RCC 7860 (cell line): Measurements from ENCODE around the gene LARP6.
"Not testable (repeated sequence)": the region's sequence is repeated elsewhere in the genome, so short reads cannot be mapped to it uniquely, and the experiment has no call there.

Experiments
- DNase-seq: peaks from one replicate; pipeline ENCODE4 v3.0.0-alpha.2; 2015; ENCODE audit warnings: low spot score
- FAIRE-seq: peaks from 2 replicates; lab custom pipeline; 2012; peaks lifted over from hg19 to GRCh38; lab: Jason Lieb, UNC

LARP6 gene

DNA sequence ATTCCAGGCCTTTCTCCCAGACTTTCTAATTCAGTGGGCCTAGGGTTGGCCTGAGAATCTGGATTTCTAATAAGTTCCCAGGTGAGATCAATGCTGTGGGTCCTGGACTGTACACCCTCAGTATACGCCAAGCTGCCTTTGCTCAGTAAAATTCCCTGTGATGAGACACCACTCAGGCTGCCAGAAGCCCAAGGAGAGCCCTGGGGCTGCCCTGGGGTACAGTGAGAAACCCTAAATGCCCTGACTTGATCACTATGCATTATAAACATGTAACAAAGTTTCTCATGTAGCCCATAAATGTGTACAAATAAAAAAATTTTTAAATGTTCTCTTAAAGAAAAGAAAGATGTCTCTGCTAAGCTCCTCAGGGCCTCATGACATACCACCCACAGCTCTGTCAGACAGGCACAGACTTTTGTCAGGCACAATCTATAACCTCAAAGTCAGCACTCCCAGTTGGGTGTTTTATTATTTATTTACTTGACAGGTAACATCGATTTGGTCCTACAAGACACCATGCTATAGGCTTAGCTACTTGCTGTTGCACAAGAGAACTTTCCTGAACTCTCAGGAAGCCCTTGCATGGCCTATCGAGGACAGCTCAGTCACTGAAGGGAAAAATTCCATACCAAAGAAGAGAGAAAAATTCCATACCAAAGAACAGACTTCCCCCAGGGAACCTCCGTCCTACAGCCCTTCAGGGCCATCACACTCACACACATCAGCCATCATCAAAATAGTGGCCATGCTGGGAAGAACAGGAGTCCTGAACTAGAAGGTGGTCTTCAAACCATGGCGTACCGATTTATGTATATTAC, 22.7 kb downstream of the LARP6 start:
- no peak for FAIRE-seq

DNA sequence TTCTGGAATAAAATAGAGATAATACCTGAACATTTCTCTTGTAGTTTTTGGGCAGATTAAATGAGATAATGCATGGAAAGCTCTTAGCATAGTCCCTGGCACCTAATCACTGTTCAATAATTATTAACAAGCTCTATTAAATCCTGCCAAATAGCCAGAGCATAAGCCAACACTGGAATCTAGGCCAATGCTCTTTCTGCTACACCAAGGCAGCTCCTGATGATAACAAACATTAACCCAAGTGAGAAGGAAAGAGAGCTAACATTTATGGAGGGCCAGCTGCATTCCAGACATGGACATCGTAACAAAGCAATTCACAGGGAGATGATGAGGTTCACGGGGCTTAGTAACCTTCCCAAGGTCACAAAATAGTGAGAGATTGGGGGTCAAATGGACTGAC, 23.3 kb downstream of the LARP6 start:
- FAIRE-seq (no peak), DNase-seq (no peak)

More for the DNA sequence above, 22.7 kb downstream of the LARP6 start:
- DNase-seq, result no peak

DNA sequence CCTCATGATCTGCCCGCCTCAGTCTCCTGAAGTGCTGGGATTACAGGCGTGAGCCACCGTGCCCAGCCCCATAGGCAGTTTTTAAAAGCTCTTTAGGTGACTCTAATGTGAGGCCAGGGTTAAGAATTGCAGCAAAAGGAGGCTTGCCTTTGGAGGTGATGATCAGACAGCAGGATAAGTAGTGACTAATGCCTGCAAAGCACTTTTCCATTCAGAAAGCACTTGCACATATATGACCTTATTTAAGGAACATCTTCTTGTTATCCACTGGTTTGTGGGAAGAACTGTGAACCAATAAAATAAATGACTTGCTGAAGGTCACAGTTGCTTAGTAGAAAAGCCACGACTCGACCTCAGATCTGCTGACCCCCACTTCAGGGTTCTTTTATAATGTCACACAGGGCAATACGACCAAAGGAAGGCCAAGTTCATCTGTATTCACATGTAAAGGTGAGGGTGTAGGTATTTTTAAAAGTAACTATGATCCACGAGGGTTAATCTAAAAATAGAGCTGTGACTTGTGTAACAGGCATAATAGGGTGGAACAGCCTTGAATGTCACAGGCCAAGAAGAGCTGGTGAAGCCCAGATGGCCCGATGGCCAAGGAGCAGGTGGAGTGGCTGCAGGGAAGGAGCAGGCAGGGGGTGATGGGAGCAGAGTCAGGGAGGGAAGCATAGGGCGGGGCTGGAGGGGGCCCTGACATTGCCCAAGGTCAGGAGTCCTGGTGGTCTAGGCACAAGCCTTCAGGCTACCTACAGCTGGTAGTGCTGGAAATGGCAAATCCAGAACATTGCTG, 24.4 kb downstream of the LARP6 start:
- FAIRE-seq (no peak), DNase-seq (no peak)

DNA sequence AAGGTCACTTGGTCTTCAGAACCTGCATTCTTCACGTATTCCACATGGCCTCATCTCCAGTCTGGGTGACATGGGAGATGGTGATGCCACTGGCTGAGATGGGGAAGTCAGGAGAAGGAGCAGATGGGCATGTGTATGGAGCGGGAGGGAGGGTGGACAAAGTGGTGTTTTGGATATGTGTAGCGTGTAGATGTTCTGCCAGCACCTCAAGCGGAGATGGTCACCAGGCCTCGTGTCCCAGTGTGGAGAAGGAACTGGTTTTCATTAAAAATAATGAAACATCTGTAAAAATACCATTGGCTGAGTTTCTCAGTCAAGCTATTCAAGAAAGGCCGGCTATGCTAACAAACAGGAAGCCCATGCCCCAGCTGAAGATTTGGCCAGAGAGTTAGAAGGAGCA, 26.2 kb downstream of the LARP6 start:
- DNase-seq (no peak), FAIRE-seq (no peak)

DNA sequence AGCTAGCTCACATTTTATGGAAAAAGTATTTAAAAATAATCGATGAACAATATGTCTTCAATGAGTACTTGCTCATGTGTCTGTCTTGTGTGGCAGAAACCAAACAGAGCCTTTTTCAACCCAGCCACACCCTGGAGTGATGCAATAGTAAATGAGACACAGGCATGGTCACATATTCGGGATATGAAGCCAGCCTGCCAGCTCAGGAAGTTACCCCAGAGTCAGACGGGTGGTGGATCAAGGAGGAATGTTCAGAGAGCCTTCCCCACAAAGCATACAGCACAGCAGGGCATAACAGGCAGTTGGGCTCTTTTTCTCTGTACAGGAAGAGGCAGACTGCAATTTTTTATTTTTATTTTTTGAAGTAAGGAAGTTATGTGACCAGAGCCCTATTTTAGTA, 27.3 kb downstream of the LARP6 start:
- peak; percentile 30 for DNase-seq
- no peak for FAIRE-seq

DNA sequence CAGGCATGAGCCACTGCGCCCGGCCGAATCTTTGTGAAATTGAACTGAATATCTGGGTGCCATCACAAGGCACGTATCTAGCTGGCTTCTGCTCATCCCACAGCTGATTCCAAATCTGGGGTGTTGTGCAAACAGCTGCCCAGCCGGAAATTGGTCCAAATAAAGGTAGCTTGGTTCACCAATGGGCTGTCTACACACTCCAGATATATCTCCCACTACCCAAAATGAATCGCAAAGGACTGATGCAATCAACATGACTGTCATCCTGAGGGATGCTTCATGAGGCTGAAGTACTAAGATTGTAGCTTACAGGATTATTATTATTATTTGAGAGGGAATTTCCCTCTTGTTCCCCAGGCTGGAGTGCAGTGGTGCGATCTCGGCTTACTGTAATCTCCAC, 28.1 kb downstream of the LARP6 start:
- FAIRE-seq, result no peak
- no peak for DNase-seq

DNA sequence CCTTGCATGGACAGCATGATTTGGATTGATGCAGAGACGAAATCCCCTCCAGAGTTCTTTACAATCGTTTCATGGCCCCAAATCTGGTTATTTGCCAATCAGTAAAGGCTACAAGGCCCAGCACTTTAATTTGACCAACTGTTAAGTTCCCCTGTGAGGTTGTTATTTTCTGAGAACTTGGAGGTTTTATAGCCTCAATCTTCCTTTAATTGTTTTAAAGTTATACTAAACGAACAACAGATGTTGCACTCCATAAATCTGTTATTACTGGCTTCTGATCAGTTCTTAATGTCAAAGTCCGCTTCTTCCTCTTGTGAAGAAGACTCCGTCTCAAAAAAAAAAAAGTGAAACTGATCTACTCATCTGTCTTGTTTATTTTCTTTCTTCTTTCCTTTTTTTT, 30.8 kb downstream of the LARP6 start:
- DNase-seq, result no peak
- FAIRE-seq, result no peak

DNA sequence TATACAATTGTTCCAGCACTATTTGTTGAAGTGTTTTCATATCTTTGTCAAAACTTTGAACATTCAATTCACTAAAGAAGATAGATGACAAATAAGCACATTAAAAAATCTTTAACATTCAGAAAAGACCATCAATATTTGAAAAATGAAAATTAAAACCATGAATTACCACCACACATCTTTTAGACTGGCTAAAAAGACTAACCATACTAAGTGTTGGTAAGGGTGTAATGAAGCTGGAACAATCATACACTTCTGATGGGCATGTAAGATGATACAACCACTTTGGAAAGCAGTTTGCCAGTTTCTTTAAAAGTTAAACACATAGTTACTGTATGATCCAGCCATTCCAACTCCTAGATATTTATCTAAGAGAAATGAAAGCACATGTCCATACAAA, 33.7 kb downstream of the LARP6 start:
- DNase-seq (no peak), FAIRE-seq (no peak)

DNA sequence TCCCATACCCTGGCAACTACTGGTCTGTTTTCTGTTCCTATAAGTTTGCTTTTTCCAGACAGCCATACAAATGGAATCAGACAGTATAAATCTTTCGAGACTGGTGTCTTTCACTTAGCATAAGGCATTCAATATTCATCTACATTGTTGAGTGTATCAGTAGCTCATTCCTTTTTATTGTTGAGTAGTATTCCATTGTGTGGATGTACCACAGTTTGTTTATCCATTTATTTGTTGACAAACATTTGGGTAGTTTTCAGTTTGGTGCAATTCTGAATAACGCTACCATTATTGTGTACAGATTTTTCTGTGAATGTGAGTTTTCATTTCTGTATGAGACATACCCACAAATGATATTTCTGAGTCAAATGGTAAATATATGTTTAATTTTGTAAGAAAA, 35.4 kb downstream of the LARP6 start:
- FAIRE-seq (no peak), DNase-seq (no peak)

DNA sequence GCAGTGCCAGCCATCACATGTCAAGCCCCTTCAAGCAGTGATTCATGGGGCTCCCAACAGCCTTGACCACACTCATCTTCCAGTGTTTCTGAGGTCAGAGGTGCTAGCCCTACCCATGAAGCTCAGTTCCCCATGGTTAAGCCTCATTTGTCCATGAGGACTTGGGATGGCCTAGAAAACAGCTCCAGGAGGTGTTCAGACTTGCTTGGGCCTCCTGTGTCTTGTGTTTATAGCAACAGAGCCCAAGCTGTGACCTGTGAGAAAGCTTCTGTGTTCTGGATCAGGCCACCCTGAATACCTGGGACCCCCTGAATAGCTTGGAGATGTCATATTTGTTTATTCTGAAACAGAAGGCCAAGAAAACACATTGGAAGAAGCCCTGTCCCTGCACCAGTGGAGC, 36.7 kb downstream of the LARP6 start:
- FAIRE-seq, result no peak
- DNase-seq, result no peak

DNA sequence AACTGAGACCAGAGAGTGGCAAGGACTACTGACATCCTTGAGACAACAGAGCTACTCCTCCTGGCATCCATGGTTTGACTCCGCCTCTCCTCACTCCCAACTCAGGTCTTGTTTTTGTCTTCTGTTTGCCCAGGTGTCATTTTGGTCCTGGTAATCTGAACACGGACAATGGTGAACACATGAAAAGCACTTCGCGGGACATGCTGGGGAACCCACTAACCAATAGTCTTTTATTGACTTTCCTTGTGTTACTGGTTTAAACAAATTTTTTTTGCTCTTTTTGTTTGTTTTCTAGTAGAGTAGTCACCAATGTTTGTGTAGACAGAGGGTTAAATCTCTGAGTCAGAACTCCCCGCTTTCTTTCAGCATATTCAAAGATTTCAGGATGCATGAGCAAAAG, 38.4 kb downstream of the LARP6 start:
- FAIRE-seq (no peak), DNase-seq (no peak)

DNA sequence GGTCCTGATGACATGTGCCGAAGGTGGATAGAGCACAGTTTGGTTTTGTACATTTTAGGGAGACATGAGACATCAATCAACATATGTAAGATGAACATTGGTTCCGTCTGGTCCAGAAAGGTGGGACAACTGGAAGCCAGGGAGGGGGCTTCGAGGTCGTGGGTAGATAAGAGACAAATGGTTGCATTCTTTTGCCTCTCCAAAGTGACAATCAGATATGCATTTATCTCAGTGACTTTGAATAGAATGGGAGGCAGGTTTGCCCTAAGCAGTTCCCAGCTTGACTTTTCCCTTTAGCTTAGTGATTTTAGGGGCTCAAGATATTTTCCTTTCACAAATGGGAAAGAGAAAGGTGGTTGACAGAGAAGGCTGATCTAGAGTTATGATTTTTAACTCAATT, 38.9 kb downstream of the LARP6 start:
- DNase-seq, FAIRE-seq: not testable (repeated sequence)

DNA sequence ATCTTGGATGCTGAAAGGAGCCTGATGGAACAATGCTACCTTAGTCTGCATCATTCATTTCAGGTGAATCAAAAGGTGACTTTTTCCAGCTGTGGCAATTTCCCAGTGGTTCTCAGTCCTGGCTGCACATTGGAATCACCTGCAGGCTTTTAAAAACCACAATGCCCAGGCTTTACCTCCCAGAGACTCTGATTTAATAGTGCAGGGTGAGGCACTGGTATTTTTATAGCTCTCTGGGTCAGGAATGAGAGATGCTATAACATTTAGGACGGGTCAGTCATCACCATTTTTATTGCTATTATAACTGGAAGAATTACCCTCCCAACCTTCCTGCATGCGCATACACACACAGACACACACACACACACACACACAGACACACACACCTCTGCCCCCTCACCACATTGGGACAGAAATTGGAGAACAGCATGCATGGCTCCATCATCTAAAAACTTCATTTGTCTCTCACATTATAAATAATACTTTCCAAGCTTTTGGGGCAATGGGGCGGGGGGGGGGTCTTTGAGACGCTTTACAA, 41.1 kb downstream of the LARP6 start:
- DNase-seq (no peak), FAIRE-seq (no peak)

DNA sequence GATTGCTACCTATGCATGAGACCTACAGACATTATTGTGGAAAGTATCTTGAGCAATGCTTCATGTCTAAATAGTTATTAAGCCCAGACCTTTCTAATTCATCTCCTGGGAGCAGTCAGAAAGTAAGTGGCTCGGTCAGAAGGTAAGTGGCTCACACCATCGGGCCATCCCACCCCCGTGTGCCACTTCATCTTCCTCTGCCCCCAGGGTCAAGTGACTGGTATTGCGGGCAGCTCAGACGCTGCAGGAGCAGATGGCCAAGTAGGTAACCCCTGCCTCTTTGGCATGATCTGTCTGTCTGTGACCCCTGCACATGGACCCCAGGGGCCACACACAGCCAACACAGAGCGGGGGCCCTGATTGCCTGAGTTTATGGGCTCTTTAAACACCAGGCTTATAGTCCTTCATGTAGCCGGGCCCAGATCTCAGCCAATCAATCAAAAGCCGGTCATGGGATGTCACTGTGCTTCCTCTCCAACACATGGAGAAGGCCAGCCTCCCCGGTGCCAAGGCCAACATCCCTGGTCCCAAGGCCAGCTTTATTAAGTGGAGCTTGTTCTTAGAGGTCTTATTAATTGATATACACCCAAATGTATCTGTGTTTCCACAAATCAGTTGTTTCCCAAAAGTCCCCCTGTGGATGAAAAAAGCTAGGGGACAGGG, 42.9 kb downstream of the LARP6 start:
- DNase-seq, result no peak

DNA sequence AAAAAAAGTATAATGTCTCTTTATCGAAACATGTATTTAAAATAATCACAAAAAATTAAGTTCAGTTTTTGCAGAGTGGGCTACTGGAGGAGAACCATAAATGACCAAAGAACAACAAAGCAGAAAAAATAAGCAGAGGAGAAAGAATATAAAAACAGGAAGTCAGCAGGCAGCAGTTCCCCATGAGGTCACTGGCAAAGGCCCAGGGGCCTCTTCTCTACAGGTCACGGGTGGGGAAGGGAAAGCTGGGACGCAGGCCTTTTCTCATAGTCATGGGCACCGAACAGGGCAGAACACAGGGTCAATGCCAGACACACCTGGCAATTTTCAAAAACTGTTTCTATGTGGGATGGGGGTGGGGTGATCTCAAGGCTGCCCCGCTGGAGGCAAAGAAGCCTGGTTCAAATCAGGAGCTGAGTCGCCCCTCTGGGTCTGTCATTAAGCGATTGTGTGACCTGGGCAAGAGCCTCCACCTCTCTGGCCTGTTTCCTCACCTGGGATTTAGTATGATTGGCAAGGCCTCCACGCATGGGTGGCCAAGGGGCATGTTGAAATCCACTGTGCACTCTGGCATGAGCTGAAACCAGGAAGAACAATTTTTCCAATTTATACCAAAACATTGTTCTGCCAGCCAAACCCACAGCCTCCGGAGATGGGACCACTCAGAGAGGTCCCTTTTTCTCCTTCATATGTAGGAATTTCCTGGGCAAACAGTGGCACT, 46.8 kb downstream of the LARP6 start:
- FAIRE-seq, result no peak
- DNase-seq, result peak; percentile 46

More for the DNA sequence above, 42.9 kb downstream of the LARP6 start:
- no peak for FAIRE-seq

DNA sequence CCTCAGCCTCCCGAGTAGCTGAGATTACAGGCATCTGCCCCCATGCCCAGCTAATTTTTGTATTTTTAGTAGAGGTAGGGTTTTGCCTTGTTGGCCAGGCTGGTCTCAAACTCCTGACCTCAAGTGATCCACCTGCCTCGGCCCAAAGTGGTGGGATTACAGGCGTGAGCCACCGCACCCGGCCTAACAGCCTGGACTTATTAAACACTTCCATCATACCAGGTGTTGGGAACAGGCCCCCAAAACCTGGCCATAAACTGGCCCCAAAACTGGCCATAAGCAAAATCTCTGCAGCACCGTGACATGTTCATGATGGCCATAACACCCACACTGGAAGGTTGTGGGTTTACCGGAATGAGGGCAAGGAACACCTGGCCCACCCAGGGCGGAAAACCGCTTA, 49.6 kb downstream of the LARP6 start:
- not testable (repeated sequence) for FAIRE-seq, DNase-seq

DNA sequence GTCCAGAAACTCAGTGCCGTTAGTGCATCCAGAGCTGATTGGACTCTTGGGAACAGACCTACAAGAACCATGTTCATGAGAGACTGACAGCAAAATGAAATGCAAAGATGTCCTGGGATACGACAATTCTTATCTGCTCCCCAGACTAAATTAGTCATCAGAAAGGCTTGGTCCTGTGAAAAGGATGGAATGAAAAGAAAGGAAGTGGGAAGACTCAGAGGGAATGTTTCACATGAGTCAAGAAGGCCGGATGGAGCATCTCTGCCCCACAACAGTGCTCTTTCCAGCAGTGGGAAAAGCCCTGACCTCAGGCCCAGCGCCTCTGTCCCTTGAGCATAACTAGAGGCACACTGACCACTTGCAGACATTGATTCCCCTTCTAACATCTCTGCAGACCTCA, 51.3 kb downstream of the LARP6 start:
- peak; percentile 93 for FAIRE-seq
- DNase-seq, result peak; percentile 93

DNA sequence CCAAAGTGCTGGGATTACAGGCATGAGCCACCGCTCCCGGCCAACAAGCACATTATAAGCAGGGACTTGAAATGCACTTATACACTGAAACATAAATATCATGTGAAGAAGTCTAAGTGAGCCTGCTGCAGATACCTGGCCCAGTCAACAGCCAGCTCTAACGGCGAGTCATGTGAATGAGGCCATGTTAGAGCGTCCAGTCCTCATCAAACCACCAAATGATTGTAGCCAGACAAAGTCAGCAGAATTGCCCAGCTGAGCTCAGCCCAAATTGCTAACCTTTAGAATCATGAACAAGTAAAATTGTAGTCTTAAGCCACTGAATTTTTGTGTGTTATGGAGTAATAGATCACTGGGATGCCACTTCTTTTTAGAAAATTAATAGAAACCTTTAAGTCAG, 52.8 kb downstream of the LARP6 start:
- FAIRE-seq, result no peak
- DNase-seq, result peak; percentile 43

DNA sequence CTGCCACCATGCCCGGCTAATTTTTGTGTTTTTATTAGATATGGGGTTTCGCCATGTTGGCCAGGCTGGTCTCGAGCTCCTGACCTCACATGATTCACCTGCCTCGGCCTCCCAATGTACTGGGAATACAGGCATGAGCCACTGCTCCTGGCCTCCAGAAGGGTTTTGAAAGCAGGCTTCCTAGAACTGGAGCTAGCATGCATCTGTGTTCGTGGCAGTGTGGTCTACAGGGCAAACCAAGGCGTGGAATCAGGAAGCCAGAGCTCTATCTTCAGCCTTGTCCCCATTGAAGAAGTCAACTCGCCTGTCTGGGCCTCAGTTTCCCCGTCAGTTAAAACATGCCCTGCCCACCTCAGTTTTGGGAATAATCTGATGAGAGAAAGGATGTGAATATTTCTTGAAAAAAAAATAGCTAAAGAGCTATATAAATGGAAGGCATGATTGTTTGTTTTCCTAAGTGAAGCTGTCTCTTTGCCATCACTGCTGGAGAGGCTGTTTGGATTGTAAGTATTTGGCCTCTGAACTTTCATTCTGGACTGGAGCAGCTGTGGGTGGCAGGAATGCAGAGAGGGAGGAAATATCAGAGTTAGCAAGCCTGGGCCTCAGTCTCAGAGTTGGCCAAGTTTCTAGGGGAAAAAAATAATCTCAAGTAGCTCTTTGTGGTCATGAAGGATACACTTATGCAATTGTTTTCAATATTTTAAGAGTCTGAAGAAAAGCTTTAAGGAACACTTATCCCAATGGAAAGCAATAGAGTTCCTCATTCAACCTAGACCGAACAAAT, 54.1 kb downstream of the LARP6 start:
- FAIRE-seq (peak; percentile 86), DNase-seq (peak; percentile 69)

DNA sequence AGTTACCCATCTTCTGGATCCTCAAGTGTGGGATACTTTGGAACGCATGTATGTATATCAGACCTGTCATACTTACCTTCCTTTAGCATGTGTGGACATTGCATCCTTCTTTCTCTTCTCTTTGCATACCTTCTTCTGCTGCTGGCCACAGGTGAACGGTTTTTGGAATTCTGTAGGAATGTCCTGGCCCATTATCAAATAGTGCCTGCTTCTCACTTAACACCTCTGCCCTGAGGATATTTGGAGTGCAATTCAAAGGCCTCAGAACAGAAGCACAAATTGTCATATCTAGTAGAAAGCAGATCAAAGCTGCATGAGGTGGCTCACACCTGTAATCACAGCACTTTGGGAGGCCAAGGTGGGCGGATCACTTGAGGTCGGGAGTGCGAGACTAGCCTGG, 56.5 kb downstream of the LARP6 start:
- no peak for DNase-seq
- no peak for FAIRE-seq
